ENCODE data around the gene SULT2B1. TPM values are rescaled to one million over a fixed set of nuclear protein-coding genes. Genes with fewer than 3 reads are reported as not detected.

Gene SULT2B1
- total RNA-seq, 2 donors from 2014 or later: not detected

- Histone ChIP-seq H3K27ac (no peak overlapping the region), H3K4me1 (ENCODE audit: control insufficient read depth in 1 of 2, low read depth in 2 of 2) (no peaks in the 10 kb centered on the region), H3K4me3 (no peak overlapping the region), H3K27me3 (replicated peaks; ENCODE audit: insufficient read depth) (no peaks in the 10 kb centered on the region), H3K36me3 (no peaks in the 10 kb centered on the region), H3K9me3 (no peaks in the 10 kb centered on the region)
- ATAC-seq (ENCODE audit: insufficient number of reproducible peaks, low FRiP score, low read depth): no peak
- TF ChIP-seq CTCF (IDR thresholded peaks at IDR 0.05): no peak
- no peak for DNase-seq (ENCODE audit: low spot score)
Observed at GRCh38 chr19:48603001-48603400, 51.0 kb downstream of the SULT2B1 start.

- Histone ChIP-seq H3K9me3 (no peaks in the 10 kb centered on the region), H3K4me1 (ENCODE audit: control insufficient read depth in 1 of 2, low read depth in 2 of 2) (no peaks in the 10 kb centered on the region), H3K27me3 (replicated peaks; ENCODE audit: insufficient read depth) (no peaks in the 10 kb centered on the region), H3K4me3 (no peak overlapping the region), H3K36me3 (no peaks in the 10 kb centered on the region), H3K27ac (no peak overlapping the region)
- no peak for TF ChIP-seq CTCF (IDR thresholded peaks at IDR 0.05)
- ATAC-seq (ENCODE audit: insufficient number of reproducible peaks, low FRiP score, low read depth) (no peak), DNase-seq (ENCODE audit: low spot score) (no peak)
Observed at GRCh38 chr19:48603449-48603848, 51.5 kb downstream of the SULT2B1 start.

- no peak for TF ChIP-seq CTCF (IDR thresholded peaks at IDR 0.05)
- no peaks in the 10 kb centered on the region for H3K4me1 ChIP-seq (ENCODE audit: control insufficient read depth in 1 of 2, low read depth in 2 of 2)
- no peaks in the 10 kb centered on the region for H3K9me3 ChIP-seq
- H3K27ac ChIP-seq: no peak overlapping the region
- no peak overlapping the region for H3K4me3 ChIP-seq
- DNase-seq (ENCODE audit: low spot score) (no peak), ATAC-seq (ENCODE audit: insufficient number of reproducible peaks, low FRiP score, low read depth) (no peak)
- no peaks in the 10 kb centered on the region for H3K36me3 ChIP-seq
- no peaks in the 10 kb centered on the region for H3K27me3 ChIP-seq (replicated peaks; ENCODE audit: insufficient read depth)
Observed at GRCh38 chr19:48603850-48604249, 51.9 kb downstream of the SULT2B1 start.

GRCh38 chr19:48606463-48607358, 54.7 kb downstream of the SULT2B1 start, which contains the start of gene SPACA4:
TSS of gene SPACA4 (plus strand) at chr19:48606742. CDS start at chr19:48606979, 237 bp downstream.
- H3K9me3 ChIP-seq: no peaks in the 10 kb centered on the region
- no peak within 1 kb of the TSS for H3K27ac ChIP-seq
- H3K36me3 ChIP-seq: no peaks in the 10 kb centered on the region
- H3K27me3 ChIP-seq (replicated peaks; ENCODE audit: insufficient read depth): no peaks in the 10 kb centered on the region
- H3K4me3 ChIP-seq: no peak within 1 kb of the TSS
- ATAC-seq (ENCODE audit: insufficient number of reproducible peaks, low FRiP score, low read depth) (no peak), DNase-seq (ENCODE audit: low spot score) (no peak)
- no peak for TF ChIP-seq CTCF (IDR thresholded peaks at IDR 0.05)
- H3K4me1 ChIP-seq (ENCODE audit: control insufficient read depth in 1 of 2, low read depth in 2 of 2): no peaks in the 10 kb centered on the region

GRCh38 chr19:48607359-48607755, 55.4 kb downstream of the SULT2B1 start:
- Histone ChIP-seq H3K27me3 (replicated peaks; ENCODE audit: insufficient read depth) (no peaks in the 10 kb centered on the region), H3K27ac (no peak overlapping the region), H3K4me3 (no peak overlapping the region), H3K9me3 (no peaks in the 10 kb centered on the region), H3K4me1 (ENCODE audit: control insufficient read depth in 1 of 2, low read depth in 2 of 2) (no peaks in the 10 kb centered on the region), H3K36me3 (no peaks in the 10 kb centered on the region)
- ATAC-seq (ENCODE audit: insufficient number of reproducible peaks, low FRiP score, low read depth) (no peak), DNase-seq (ENCODE audit: low spot score) (no peak)
- no peak for TF ChIP-seq CTCF (IDR thresholded peaks at IDR 0.05)
